Stimulated activated CD4-positive, alpha-beta T cell treated with anti-CD3 and anti-CD28 coated beads, Interleukin-4, amount 100 ng/mL, for 48 hours (primary cell): ENCODE measurements around the gene IL31RA.
A peak's percentile ranks its signal among the peaks of the same experiment; 100 is the strongest.
"Not testable (repeated sequence)": the region's sequence is repeated elsewhere in the genome, so short reads cannot be mapped to it uniquely, and the experiment has no call there.

Source experiments
- DNase-seq, 2 donors: peaks; one replicate each; pipeline ENCODE4 v3.0.0-alpha.2; 2020; ENCODE audit warnings: low read depth in 2 of 2

IL31RA gene

GRCh38 chr5:55925712-55926111 is 74.6 kb downstream of the IL31RA start:
- DNase-seq, result no peak

GRCh38 chr5:55926476-55926875 is 75.3 kb downstream of the IL31RA start:
- no peak for DNase-seq

- no peak for DNase-seq
Measured at GRCh38 chr5:55927861-55928655, 76.9 kb downstream of the IL31RA start.

GRCh38 chr5:55929020-55929799 is 78.1 kb downstream of the IL31RA start:
- DNase-seq, result no peak

GRCh38 chr5:55932700-55933099 is 81.5 kb downstream of the IL31RA start:
- no peak for DNase-seq

GRCh38 chr5:55933377-55934114 is 82.4 kb downstream of the IL31RA start:
- no peak for DNase-seq

GRCh38 chr5:55934115-55934613 is 83.0 kb downstream of the IL31RA start:
- no peak for DNase-seq

GRCh38 chr5:55934720-55935119 is 83.6 kb downstream of the IL31RA start:
- DNase-seq, result no peak

- DNase-seq, result no peak
Measured at GRCh38 chr5:55935371-55935770, 84.2 kb downstream of the IL31RA start.

- peak; percentile 67 to 69 for DNase-seq
Measured at GRCh38 chr5:55936100-55936693, 85.0 kb downstream of the IL31RA start.

- not testable (repeated sequence) for DNase-seq
Measured at GRCh38 chr5:55937598-55937997, 86.4 kb downstream of the IL31RA start.

GRCh38 chr5:55941154-55941553 is 90.0 kb downstream of the IL31RA start:
- not testable (repeated sequence) for DNase-seq

- no peak for DNase-seq
Measured at GRCh38 chr5:55959208-55959607, 108.1 kb downstream of the IL31RA start.

GRCh38 chr5:55960779-55961178 is 109.6 kb downstream of the IL31RA start:
- no peak for DNase-seq

- DNase-seq, result no peak
Measured at GRCh38 chr5:55965525-55965924, 114.4 kb downstream of the IL31RA start.

GRCh38 chr5:55966284-55966683 is 115.1 kb downstream of the IL31RA start:
- no peak for DNase-seq

GRCh38 chr5:55969956-55970355 is 118.8 kb downstream of the IL31RA start:
- no peak for DNase-seq
